GM10248 (cell line): Measurements from ENCODE around the gene PIP4K2A.

Source experiments
- CTCF ChIA-PET: fragments of 300-600 bp; sonication (Branson Sonifier 250); formaldehyde crosslinking; extraction: SDS; loops from one replicate; lab custom pipeline; 2021; ENCODE audit warnings: antibody characterized with exemption; lab: Yijun Ruan, JAX
- POLR2A ChIA-PET: fragments of 350-650 bp; sonication (Branson Sonifier 250); formaldehyde crosslinking; extraction: SDS; loops from one replicate; lab custom pipeline; 2020; ENCODE audit warnings: antibody characterized with exemption; lab: Yijun Ruan, JAX
- DNase-seq: peaks from one replicate; pipeline ENCODE4 v3.0.0; 2012; ENCODE audit errors: extremely low spot score
- TF ChIP-seq, protein P1 (sequence below): IDR thresholded peaks from 2 replicates; pipeline ENCODE4 v1.5.1; 2012; ENCODE audit warnings: mild to moderate bottlenecking, low read depth; ENCODE audit errors: extremely low read depth, missing control alignments, control extremely low read depth

The PIP4K2A gene

DNA sequence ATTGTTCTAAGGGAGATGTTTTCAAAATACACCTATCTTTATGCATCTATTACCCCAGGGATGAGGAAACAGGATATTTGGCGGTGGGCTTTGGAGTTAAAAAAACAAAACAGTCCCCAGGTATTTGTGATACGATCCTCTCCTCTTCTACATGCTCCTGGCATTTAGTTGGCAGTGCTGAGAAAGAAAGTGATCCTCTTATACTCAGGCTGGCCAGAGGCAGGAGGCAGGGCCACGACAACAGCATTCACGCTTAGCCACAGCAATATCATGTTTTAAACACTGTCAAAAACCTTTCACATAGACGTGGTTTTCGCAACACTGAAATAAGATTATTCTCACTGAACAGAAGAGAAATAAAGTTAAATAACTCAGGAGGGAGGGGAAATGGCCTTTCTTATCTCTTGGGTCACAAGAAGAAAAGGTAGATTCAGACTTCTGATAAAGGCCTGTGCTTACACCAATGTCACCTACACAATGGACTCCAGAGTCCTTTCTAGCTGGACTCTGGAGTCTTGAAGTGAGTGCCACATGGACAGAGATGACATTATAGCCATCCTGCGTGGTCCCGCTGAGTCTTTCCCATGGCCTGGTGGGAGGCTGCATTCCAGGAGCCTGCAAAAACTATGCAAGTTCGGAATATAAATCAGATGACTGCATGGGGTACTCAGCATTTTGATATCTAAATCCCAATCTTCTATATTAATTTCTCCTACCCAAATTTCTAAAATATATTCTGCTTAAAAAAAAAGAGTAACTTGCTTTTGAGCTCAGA is 88.7 kb downstream of the PIP4K2A start:
- TF ChIP-seq, protein P1, sequence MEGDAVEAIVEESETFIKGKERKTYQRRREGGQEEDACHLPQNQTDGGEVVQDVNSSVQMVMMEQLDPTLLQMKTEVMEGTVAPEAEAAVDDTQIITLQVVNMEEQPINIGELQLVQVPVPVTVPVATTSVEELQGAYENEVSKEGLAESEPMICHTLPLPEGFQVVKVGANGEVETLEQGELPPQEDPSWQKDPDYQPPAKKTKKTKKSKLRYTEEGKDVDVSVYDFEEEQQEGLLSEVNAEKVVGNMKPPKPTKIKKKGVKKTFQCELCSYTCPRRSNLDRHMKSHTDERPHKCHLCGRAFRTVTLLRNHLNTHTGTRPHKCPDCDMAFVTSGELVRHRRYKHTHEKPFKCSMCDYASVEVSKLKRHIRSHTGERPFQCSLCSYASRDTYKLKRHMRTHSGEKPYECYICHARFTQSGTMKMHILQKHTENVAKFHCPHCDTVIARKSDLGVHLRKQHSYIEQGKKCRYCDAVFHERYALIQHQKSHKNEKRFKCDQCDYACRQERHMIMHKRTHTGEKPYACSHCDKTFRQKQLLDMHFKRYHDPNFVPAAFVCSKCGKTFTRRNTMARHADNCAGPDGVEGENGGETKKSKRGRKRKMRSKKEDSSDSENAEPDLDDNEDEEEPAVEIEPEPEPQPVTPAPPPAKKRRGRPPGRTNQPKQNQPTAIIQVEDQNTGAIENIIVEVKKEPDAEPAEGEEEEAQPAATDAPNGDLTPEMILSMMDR = no peak
- no peak for DNase-seq
- POLR2A ChIA-PET = no interaction called here
- CTCF ChIA-PET = interaction anchor here (1.1 to 3.8 kb wide), 3 partner anchors 10 to 20 kb away, joined by 3 to 32 read pairs (median 4); no protein-coding TSS in a partner anchor

DNA sequence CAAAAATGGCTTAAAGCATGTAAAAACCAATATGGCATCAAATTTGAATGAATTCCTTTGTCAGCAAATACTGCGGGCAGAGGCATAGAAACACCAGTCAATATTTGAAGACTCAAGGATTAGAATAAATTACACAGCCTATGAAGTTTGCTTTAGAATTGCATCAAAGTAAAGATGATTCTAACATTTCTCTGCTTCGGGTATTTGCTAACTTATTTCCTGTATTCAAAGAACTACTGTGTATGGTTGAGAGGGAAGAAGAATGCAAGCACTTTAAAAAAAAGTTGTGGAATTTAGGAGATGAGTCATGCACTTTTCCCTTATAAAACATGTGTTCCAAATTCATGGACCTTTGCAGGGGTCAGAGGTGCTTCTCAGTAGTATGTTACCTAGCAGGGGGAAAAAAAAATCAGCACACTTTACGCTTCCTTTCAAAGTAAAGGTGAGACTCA is 90.1 kb downstream of the PIP4K2A start:
- no peak for DNase-seq
- TF ChIP-seq, protein P1 = no peak
- ChIA-PET CTCF (interaction anchor here (1.1 to 1.8 kb wide), 4 partner anchors 8 to 18 kb away, joined by 3 to 11 read pairs (median 6); no protein-coding TSS in a partner anchor), POLR2A (no interaction called here)

DNA sequence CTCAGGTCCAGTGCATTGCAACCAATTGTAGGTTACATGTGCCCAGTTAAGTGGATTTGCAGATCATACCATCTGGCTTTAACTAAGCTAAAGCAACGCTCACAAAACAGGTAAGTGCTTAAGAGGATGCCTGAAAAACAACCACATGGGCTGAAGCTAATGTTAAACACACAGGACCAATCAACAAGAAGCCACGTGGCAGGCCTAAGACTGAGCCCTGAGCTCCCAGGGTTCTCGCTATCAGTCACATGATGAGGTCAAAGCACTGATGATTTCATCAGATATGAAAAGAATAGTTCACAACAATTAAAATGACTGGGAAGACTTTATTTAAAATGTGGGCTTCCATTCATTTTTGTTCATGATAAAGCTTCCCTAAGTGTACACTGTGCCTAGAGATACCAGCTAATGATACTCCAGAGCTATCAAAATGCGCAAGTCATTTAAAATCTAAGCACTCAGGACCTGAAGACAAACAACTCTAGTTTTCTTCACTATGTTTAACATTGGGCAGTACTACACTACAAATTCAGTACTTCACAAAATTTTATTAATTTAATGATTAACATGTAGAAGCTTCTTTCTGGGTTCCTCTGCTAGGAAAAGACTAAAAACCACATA is 90.6 kb downstream of the PIP4K2A start:
- no peak for DNase-seq
- TF ChIP-seq, protein P1 = no peak
- POLR2A ChIA-PET = no interaction called here
- CTCF ChIA-PET = interaction anchor here (1.4 to 1.8 kb wide), 3 partner anchors 9 to 13 kb away, joined by 5 to 11 read pairs (median 7); no protein-coding TSS in a partner anchor

DNA sequence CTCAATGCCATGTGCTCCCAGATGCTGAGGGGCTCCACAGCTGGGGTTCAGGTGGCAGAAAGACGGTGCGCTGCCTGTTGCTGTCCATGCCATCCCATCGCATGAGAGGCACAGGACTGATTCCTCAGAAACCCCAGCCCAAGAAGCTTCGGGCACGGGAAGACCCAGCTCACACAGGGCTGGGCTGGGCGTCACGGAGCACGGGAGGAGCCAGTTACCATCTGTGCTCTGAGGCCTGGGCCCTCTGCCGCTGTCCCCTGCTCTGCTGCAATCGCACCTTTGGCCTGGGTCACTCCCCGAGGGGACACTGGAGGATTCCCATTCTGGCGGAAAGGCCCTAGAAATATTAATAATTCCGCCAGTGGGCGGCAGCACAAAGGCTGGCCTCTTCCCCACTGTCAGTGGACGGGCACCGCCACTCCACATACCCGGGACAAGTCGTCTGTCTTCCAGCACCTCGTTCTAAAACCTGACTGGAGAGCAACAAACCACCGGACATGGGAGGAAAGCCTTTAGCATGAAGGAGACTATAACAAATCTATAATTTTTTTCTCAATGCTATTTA is 92.1 kb downstream of the PIP4K2A start:
- ChIA-PET POLR2A (no interaction called here), CTCF (interaction anchor here (1.8 kb wide), 1 partner anchor 12 kb away, joined by 11 read pairs; no protein-coding TSS in a partner anchor)
- TF ChIP-seq, protein P1 = no peak

DNA sequence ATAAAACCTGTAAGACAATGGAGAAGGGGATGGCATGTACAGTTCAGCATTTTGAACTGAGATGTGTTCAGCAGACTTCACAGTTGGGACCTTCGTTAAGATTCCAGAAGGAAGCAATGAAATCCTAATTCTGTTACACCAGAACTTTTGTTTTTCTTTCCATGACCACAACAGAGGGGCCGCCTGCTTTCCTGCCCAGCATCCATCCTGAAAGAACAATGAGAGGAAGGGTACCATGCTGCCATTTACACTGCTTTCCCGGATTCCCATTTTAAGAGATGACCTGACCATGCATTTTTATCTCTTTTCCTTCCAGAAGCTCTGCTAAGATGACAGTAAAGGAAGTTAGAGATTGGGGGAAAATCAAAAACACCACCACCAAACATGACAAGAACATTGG is 92.7 kb downstream of the PIP4K2A start:
- ChIA-PET CTCF (interaction anchor here (2.5 kb wide), 1 partner anchor 8 kb away, joined by 15 read pairs; no protein-coding TSS in a partner anchor), POLR2A (no interaction called here)
- DNase-seq = no peak
- TF ChIP-seq, protein P1 = no peak

More for the DNA sequence above, 92.1 kb downstream of the PIP4K2A start:
- no peak for DNase-seq

DNA sequence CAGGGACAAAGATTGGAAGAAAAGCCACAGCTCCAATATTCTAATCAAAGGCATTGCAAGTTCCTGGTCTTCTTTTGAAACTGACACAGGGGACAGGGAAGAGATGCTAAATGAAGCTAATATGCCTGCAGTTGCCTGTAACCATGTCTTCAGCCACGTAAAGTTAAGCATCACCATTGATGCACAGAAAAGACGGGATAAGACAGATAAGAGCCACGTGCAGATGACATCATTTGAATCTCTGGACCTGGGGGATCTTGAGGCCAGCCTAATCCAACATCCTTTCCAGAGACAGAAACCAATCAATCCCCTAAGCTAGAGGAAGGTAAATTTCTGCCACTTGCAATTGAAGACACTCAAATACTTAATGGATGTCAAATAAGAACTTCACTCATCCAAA is 93.4 kb downstream of the PIP4K2A start:
- TF ChIP-seq, protein P1 = no peak
- DNase-seq = no peak
- ChIA-PET CTCF (interaction anchor here (2.1 to 2.5 kb wide), 2 partner anchors 8 to 15 kb away, joined by 8 to 15 read pairs; no protein-coding TSS in a partner anchor), POLR2A (no interaction called here)
